OCI-LY3 (cell line): Measurements from ENCODE around the gene ZNF22.

Experiments used
- EZH2phosphoT487 ChIP-seq: fragments of 200-600 bp; shearing (Covaris generic); IDR thresholded peaks from 2 replicates; pipeline ENCODE4 v1.6.1; 2018; ENCODE audit warnings: antibody characterized with exemption, mixed run types, low read depth
- TF ChIP-seq, protein P1 (sequence below): fragments of 200-600, 300-600 bp; sonication (generic); IDR thresholded peaks from 2 replicates; pipeline ENCODE4 v1.5.1; 2014; ENCODE audit warnings: antibody characterized with exemption, low read length, low read depth

DNA sequence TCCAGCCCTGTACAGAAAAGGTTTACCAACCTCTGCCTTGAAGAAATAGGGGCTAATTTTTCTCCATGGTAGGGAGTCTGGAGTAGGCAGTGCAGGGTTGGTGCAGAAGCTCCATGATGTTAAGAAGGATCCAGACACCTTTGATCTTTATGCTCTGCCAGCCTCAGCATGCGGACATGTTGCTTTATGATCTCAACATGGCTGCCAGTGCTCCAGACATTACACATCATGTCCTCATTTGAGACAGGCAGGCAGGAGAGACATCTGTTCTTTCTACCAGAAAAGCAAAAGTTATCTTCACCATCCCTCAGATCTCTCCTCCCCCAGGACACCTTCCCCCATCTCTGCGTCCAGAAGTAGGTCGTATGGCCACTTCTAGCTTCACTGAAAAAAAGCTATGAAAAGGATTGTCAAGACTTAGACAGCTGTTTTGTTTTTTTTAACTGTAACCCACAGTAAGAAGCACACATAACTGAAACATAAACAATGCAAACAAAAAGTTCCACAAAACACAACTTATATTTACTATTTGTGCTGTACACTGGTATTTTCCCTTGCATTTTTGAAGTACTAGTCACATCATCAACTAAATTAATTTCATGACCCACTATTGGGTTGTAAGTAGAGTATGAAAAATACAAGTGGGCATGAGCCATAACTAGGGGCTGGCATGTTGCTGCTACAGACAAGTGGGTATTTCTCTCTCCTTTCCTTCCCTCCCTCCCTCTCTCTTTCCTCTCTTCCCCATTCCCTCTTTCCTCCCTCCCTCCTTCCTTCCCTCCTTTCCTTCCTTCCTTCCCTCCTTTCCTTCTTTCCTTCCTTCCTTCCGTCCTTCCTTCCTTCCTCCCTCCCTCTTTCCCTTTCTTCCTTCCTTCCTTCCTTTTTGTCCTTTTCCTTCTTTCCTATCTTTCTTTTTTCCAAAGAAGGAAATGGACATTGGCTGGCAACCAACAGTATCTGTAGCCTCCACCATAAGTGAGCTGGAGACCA is 43.7 kb upstream of the ZNF22 start:
- TF ChIP-seq, protein P1, sequence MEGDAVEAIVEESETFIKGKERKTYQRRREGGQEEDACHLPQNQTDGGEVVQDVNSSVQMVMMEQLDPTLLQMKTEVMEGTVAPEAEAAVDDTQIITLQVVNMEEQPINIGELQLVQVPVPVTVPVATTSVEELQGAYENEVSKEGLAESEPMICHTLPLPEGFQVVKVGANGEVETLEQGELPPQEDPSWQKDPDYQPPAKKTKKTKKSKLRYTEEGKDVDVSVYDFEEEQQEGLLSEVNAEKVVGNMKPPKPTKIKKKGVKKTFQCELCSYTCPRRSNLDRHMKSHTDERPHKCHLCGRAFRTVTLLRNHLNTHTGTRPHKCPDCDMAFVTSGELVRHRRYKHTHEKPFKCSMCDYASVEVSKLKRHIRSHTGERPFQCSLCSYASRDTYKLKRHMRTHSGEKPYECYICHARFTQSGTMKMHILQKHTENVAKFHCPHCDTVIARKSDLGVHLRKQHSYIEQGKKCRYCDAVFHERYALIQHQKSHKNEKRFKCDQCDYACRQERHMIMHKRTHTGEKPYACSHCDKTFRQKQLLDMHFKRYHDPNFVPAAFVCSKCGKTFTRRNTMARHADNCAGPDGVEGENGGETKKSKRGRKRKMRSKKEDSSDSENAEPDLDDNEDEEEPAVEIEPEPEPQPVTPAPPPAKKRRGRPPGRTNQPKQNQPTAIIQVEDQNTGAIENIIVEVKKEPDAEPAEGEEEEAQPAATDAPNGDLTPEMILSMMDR = no peak
- no peak for TF ChIP-seq EZH2phosphoT487
